NB4 (cell line): ENCODE results near the gene RASGRP2.

Experiments used
- CTCF ChIP-seq: IDR thresholded peaks from one replicate; pipeline ENCODE4 v1.5.1; 2012; ENCODE audit warnings: low read depth, low read length
- MAX ChIP-seq: IDR thresholded peaks from 2 replicates; pipeline ENCODE4 v1.6.1; 2011; ENCODE audit warnings: low read depth, low read length
- MYC ChIP-seq: IDR thresholded peaks from 2 replicates; pipeline ENCODE4 v1.6.1; 2011; ENCODE audit warnings: low read depth, low read length
- POLR2A ChIP-seq: IDR thresholded peaks from 2 replicates; pipeline ENCODE4 v1.6.1; 2011; ENCODE audit warnings: mild to moderate bottlenecking; ENCODE audit not compliant: insufficient read length; ENCODE audit errors: extremely low read depth

- no peak for TF ChIP-seq CTCF
- TF ChIP-seq POLR2A = no peak
- no peak for TF ChIP-seq MYC
- no peak for TF ChIP-seq MAX
These were observed 21.5 kb downstream of the RASGRP2 start for GRCh38 chr11:64722141-64723065.
